HG02981 (cell line): Measurements from ENCODE around the gene TNRC18.

Experiments
- ATAC-seq: cut with Tn5 transposase; IDR thresholded peaks from one replicate; pipeline ENCODE4 v1.9.1; 2021; ENCODE audit warnings: mild to moderate bottlenecking, moderate library complexity; ENCODE audit not compliant: unreplicated experiment

Gene TNRC18

GRCh38 chr7:5429857-5430611, 6.4 kb upstream of the TNRC18 start:
- no peak for ATAC-seq

GRCh38 chr7:5429253-5429856, 5.7 kb upstream of the TNRC18 start:
- ATAC-seq, result no peak

- ATAC-seq, result no peak
Observed at GRCh38 chr7:5428478-5429252, 5.0 kb upstream of the TNRC18 start.

GRCh38 chr7:5426226-5426475, 2.5 kb upstream of the TNRC18 start:
- no peak for ATAC-seq

GRCh38 chr7:5425507-5426225, 2.0 kb upstream of the TNRC18 start:
- no peak for ATAC-seq

GRCh38 chr7:5424749-5425506, 1.3 kb upstream of the TNRC18 start:
- no peak for ATAC-seq

GRCh38 chr7:5423976-5424748, 528 bp upstream of the TNRC18 start:
- ATAC-seq, result no peak

- no peak for ATAC-seq
Observed at GRCh38 chr7:5422396-5423305, 983 bp downstream of the TNRC18 start.

- ATAC-seq, result no peak
Observed at GRCh38 chr7:5421714-5422395, 1.8 kb downstream of the TNRC18 start.

GRCh38 chr7:5420881-5421713, 2.5 kb downstream of the TNRC18 start:
- ATAC-seq, result no peak

- no peak for ATAC-seq
Observed at GRCh38 chr7:5420067-5420880, 3.4 kb downstream of the TNRC18 start.

GRCh38 chr7:5419539-5420066, 4.0 kb downstream of the TNRC18 start:
- no peak for ATAC-seq

- no peak for ATAC-seq
Observed at GRCh38 chr7:5418285-5418582, 5.4 kb downstream of the TNRC18 start.

- no peak for ATAC-seq
Observed at GRCh38 chr7:5417106-5418071, 6.2 kb downstream of the TNRC18 start.

GRCh38 chr7:5414916-5415315, 8.7 kb downstream of the TNRC18 start:
- ATAC-seq, result no peak

GRCh38 chr7:5413449-5413786, 10.2 kb downstream of the TNRC18 start:
- no peak for ATAC-seq
